Activated naive CD4-positive, alpha-beta T cell treated with anti-CD3 and anti-CD28 coated beads, Interleukin-2, amount 50 U/mL, for 72 hours (primary cell): Measurements from ENCODE around the gene STOM. TPM values are rescaled to one million over a fixed set of nuclear protein-coding genes. Genes with fewer than 3 reads are reported as not detected.

Source experiments
- ATAC-seq, 2 donors: fragments of 150-1000 bp; cut with Tn5 transposase; 2 replicates each; pipeline ENCODE4 v1.10.0; 2021; ENCODE audit warnings: mild to moderate bottlenecking in 2 of 2, moderate library complexity in 2 of 2
- DNase-seq, 2 donors: peaks; one replicate each; pipeline ENCODE4 v3.0.0; 2021 to 2022; ENCODE audit warnings: low spot score in 2 of 2
- H3K27ac Mint-ChIP-seq, 2 donors: one replicate each; pipeline ENCODE4 v1.8.0; 2022; ENCODE audit warnings: mild to moderate bottlenecking in 2 of 2, mixed read lengths in 2 of 2
- H3K36me3 Mint-ChIP-seq, 2 donors: one replicate each; pipeline ENCODE4 v1.8.0; 2022; ENCODE audit warnings: mixed read lengths in 2 of 2
- H3K9me3 Mint-ChIP-seq, 2 donors: one replicate each; pipeline ENCODE4 v1.8.0; 2022; ENCODE audit warnings: mixed read lengths in 2 of 2
- total RNA-seq, 2 donors: library from RNA; stranded (reverse); gene quantifications; one replicate each; pipeline ENCODE4 v1.2.3, GENCODE V29; 2022

Gene STOM
- total RNA-seq, 2 donors from 2014 or later = 19.9 to 53.5 TPM

DNA sequence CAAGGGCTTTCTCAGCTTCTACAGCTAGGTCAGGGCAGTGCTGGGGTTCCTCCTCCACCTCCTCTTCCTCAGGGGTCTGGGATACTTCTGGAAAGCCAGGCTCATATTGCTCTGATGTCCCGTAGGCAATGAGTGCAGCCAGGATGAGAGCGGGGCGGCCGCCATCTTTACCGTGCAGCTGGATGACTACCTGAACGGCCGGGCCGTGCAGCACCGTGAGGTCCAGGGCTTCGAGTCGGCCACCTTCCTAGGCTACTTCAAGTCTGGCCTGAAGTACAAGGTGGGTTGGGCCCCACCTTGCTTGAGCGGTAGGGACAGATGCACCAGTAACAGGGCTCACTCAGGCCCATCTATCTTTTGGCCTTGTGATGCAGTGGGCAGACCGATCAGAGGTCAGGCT is 67.3 kb downstream of the STOM start:
- DNase-seq (no peak), ATAC-seq (no peak)
- no peaks in the 10 kb centered on the region for H3K9me3 Mint-ChIP-seq
- H3K36me3 Mint-ChIP-seq = no peaks in the 10 kb centered on the region
- H3K27ac Mint-ChIP-seq = no peak overlapping the region

DNA sequence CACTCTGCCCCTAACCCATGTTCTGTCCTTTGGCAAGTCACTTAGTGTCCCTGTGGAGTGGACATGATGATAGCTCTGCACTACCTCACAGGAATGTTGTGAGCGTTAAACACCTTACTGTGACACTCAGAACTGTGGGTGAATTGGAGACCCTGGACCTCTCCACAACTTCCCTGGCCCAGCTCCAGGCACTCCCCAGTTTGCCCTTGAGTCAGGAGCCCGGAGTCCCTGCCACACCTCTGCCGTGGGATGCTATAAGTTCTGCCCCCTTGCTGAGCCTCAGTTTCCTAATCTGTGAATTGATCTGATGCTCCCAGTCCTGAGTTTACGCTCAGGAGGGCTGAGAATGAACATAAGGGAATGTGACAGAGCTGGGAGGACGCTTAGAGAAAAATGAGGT is 67.7 kb downstream of the STOM start:
- Mint-ChIP-seq H3K36me3 (no peaks in the 10 kb centered on the region), H3K9me3 (no peaks in the 10 kb centered on the region), H3K27ac (no peak overlapping the region)
- no peak for ATAC-seq
- DNase-seq = no peak

DNA sequence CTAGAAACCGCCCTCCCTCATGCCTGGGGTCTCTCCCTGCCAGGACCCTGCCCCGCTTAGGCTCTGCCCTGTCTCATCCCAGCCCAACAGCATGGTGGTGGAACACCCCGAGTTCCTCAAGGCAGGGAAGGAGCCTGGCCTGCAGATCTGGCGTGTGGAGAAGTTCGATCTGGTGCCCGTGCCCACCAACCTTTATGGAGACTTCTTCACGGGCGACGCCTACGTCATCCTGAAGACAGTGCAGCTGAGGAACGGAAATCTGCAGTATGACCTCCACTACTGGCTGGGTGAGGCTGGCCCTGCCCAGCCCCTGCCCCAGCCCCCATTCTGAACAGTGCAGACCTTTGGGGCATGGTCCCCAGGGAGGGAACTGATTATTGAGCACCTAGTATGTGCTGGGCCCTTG is 68.2 kb downstream of the STOM start:
- ATAC-seq = no peak

DNA sequence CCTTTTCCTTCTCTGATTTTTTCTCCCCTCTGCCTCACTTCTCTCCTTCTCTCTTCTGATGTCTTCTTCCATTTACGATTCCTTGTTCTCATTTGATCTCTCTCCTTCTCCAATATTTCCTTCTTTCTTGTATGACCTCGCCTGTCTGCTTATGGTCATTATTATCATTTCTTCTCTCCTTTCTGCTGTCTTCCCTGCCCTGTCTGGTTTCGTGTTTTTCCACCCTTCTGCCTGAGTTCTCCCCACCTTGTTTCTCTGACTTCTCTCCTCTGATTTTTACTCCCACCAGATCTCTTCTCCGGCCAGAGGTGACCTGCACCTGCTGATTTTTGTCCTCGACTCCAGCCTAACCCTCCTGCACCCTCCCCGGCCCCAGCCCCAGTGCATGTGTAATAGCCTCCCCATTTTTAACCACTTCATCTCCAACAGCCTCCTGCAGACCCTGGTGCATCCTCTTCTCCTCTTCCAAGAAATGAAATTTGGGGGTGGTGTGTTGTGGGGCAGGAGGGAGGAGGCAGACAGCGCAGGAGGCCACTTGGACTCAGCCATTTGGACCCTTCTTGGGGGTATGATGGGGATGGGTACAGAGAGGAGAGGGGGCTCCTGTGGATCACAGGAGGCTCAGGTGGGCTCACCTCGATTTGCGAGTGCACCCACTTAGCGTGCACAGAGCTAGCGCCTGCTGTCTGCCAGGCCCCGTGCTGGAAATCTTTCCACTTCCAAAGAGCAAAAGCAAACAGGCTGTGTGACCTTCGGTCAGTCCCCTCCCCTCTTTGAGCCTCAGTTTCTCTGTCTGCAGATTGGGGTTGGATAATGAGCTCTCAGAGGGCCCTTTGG is 69.5 kb downstream of the STOM start:
- DNase-seq = no peak
- H3K27ac Mint-ChIP-seq = no peak overlapping the region
- no peak for ATAC-seq
- H3K9me3 Mint-ChIP-seq = no peaks in the 10 kb centered on the region
- H3K36me3 Mint-ChIP-seq = no peaks in the 10 kb centered on the region

More for the DNA sequence above, 68.2 kb downstream of the STOM start:
- Mint-ChIP-seq H3K36me3 (no peaks in the 10 kb centered on the region), H3K27ac (no peak overlapping the region), H3K9me3 (no peaks in the 10 kb centered on the region)
- no peak for DNase-seq

DNA sequence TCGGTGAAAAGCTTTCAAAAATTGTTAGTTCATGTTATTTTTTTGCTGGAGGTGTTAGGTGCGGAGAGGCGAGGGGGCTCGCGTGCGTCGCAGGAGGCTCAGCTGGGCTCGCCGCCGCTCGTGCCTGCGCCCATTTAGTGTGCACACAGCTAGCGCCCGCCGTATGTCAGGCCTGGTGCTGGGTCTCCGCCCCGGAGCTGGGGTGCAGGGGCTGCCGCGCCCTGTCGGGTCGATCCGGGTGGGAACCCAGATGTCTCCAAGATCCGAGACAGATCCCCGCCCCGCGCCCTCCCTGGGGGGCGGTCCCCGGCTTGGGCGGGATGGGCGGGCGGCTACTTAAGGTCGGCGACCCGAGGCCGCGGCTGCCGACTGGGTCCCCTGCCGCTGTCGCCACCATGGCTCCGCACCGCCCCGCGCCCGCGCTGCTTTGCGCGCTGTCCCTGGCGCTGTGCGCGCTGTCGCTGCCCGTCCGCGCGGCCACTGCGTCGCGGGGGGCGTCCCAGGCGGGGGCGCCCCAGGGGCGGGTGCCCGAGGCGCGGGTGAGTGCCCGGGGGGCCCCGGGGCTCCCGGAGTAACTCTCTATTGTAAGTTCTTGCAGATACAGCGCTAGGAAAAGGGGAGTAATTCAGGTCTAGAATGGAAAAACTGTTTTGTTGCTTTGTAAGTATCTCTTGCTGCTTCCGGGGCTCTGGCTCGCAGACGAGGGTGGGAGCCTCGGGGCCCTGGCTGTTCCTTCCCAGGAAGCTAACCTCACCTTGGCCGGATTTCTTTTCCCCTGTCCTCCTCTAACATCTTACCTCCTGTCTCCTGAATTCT is 70.4 kb downstream of the STOM start:
- ATAC-seq (peak; percentile 53 to 80), DNase-seq (peak in 1 of 2 donors; percentile 35)
- no peaks in the 10 kb centered on the region for H3K9me3 Mint-ChIP-seq
- no peaks in the 10 kb centered on the region for H3K36me3 Mint-ChIP-seq
- no peak overlapping the region for H3K27ac Mint-ChIP-seq

DNA sequence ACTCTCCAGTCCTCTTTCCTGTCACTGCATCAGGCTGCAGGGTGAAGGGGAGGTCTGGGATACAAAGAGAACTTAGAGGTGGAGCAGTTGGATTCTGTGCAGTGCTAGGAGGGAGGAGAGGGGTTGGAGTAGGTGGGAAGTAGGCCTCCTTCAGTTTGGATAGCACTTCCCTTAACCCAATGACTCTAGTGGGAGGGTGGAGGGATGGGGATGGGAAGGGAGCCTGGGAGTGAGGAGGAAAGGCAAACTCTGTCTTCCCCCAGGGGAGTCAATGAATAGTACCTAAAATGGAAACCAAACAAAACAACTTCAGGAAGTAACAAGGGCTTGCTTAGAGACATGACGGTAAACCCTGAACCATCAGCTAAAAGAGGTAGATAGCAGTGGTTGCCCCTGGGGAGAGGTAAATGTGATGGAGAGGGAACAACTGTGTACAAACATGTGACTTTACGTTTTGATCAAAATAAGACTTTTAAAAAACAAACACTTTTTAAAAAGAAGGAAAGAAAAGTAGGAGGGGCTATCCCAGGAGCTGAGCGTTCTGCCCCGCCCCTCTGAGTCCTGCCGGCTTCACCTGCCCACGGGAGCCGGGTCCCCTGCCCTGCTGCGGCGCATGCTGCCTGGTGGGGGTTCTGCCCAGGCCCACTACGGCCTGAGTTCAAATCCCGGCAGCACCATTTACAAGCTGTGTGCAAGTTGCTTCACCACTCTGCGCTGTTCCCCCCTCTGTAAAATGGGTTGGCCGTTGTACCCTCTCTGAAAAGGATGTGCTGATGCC is 71.2 kb downstream of the STOM start:
- ATAC-seq = peak; percentile 16 to 21
- DNase-seq = no peak
- H3K9me3 Mint-ChIP-seq = no peaks in the 10 kb centered on the region
- no peak overlapping the region for H3K27ac Mint-ChIP-seq
- H3K36me3 Mint-ChIP-seq = no peaks in the 10 kb centered on the region

DNA sequence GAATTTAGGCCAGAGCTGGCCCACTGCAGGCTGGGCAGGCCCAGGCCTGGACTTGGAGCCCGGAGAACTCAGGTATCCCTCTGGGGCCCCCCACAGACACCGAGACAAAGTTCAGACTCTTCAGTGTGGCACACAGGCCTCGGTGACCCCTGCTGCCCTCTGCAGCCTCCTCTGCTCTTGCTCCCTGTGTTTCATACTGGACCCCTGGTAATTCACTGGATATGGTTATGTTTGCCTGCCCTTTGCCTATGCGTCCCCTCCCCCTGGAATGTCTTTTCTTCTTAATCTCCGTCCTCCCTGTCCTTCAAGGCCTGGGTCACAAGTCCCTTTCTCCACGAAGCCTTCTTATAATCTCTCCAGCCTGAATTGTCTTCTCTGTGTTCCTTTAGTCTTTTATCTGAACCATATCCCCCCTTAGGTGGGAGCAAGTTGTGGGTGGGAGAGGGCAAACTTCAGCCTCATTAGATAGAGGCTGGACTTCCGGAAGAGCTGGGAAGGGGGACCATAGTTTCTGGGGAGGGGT is 72.0 kb downstream of the STOM start:
- Mint-ChIP-seq H3K27ac (no peak overlapping the region), H3K9me3 (no peaks in the 10 kb centered on the region), H3K36me3 (no peaks in the 10 kb centered on the region)
- no peak for DNase-seq
- no peak for ATAC-seq

DNA sequence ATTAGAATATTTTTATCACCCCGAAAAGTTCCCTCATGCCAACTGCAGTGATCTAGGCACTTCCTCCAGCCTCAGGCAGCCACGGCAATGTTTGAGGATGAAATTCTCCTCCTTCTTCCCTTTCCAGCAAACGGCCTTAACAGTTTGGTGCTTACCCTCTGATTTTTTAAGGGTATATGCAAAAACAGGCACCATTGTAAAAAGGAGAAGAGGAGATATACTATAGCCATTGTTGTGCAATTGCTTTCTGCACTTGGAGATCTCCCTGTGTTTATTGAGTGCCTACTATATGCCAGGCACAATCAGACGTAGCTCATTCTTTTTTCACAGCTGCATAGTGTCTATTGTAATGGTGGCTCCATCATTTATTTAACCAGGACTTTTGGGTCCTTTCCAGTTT is 72.7 kb downstream of the STOM start:
- ATAC-seq (no peak), DNase-seq (no peak)
- no peaks in the 10 kb centered on the region for H3K36me3 Mint-ChIP-seq
- H3K9me3 Mint-ChIP-seq = no peaks in the 10 kb centered on the region
- no peak overlapping the region for H3K27ac Mint-ChIP-seq

DNA sequence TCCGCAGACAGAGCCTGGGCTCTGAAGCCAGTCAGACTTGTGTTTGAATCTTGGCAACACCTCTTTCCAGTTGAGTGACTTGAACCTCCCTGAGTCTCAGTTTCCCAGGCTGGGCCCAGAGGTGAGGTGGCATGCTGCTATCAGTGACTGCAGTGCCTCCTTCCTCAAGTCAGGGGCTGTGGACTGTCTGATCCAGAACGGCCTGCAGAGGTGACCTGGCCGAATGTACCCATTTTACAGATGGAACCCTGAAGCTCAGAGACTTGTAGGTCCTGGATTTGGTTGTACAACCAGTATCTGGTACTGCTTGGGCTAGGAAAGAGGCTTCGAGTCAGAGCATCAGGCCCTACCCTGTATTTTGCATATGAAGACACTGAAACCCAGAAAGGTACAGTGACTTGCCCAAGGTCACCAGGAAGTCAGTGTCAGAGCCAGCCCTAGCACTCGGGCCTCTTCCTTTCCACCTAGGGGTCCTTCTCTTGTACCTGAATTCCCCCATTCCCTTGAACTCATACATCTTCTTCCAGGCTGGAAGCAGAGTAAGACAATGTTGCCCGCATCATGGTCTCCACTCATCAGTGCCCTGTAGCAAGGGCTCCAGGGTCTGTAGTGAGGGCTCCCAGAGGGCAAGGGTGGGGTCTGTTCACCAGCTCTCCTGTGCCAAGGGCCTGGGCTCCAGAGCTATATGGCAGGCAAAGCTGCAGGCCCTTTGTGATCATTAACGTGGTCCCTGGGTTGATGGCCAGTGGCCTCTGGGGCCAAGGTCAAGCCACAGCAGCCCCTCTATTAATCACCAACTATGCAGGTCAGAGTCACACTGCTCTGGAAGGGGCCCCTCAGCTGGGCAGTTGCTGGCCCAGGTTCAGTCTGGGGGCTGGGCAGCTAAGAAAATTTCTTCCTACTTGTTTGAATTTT is 73.6 kb downstream of the STOM start:
- no peaks in the 10 kb centered on the region for H3K36me3 Mint-ChIP-seq
- no peak overlapping the region for H3K27ac Mint-ChIP-seq
- H3K9me3 Mint-ChIP-seq = no peaks in the 10 kb centered on the region

DNA sequence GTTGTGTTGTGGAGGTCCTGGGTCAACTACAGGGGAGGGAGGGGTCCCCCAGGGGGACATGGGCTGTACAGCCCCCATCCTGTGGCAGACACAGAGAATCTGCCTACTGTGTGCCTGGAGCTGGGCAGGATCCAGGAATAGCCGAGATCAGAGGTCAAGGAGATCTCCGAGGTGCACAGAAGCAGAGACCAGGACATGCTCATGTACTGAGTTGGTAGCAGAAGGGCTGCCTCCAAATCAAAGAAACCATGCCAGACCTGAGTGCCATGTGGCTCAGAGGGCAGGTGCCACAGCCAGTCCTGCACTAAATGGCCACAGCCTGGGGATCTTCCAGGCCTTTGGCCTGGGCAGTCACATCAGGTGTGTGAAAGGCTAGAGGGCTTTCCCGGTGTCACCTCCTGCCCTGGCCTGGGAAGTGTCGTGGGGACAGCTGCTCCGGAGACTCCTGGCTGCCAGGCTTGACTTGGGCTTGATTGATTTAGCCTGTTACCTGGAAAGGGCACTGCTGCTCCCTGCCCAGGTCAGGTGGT is 74.3 kb downstream of the STOM start:
- H3K9me3 Mint-ChIP-seq = no peaks in the 10 kb centered on the region
- H3K27ac Mint-ChIP-seq = peak overlapping the region in 1 of 2 donors; percentile 5
- no peaks in the 10 kb centered on the region for H3K36me3 Mint-ChIP-seq
- DNase-seq (no peak), ATAC-seq (no peak)

More for the DNA sequence above, 73.6 kb downstream of the STOM start:
- ATAC-seq (no peak), DNase-seq (peak in 1 of 2 donors; percentile 26)

DNA sequence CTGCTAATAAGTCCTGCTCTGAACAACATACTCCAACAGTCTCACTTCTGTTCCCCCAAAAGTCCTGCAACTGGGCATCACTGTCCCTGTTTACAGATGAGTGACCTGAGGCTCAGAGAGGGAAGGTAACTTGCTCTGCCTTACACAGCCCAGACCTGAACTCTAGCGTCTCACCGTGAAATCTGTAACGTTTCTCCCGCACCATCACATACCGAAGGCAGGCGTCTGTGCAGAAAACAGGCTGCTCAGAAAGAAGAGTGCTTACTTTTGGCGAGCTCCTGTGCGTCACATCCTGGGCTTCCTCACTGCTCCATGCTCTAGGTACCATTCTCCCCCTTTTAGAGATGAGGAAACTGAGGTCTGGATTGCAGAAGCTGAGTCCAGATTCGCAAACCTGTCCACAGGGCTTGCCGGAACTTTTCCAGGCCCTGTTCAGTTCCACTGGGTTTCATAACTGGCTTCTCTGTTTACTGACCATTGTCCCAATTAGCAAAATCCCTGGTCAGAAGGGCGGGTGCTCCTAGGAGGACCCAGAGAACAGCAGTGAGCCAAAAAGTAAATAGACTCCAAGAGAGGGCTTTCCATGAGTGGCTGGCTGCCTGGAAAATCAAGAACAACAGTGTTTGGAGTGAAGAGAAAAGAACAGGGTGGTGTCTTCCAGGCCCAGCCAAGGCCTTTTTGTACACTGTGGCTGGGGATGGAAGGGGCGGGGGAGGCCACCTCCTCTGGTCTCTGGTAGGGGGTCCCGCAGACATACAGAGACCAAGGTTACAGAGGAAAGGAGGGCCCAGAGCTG is 75.0 kb downstream of the STOM start:
- peak overlapping the region in 1 of 2 donors; percentile 5 for H3K27ac Mint-ChIP-seq
- H3K36me3 Mint-ChIP-seq = no peaks in the 10 kb centered on the region
- DNase-seq (no peak), ATAC-seq (no peak)
- H3K9me3 Mint-ChIP-seq = no peaks in the 10 kb centered on the region

DNA sequence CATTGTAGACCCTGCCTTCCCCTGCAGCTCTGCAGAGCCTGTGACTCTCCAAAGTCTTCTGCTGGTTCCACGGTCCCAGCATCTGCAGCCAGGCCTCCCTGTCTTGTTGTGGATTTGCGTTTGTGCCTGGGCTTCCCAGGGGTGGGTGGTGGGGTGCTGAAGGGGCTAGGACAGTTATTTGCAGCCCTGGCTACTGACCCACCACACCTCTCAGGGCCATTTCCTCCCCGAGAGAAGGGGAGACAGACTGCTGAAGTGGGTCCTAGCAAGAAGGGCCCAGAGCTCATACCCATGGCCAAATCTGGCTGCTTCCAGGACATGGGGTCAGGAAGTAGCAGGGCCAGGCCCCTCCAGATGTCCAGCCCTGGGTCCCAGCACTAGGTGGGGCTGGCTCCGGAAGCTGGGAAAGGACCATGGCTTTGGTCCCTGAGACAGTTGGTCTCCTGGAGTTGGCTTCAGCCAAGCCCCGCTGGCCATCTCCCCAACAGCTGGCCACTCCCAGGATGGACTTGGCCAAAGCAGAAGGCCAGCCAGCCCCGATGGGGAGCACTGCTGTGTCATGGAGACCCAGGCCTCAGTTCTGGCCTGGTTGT is 75.8 kb downstream of the STOM start:
- DNase-seq = no peak
- Mint-ChIP-seq H3K9me3 (no peaks in the 10 kb centered on the region), H3K27ac (no peak overlapping the region), H3K36me3 (no peaks in the 10 kb centered on the region)
- ATAC-seq = no peak

DNA sequence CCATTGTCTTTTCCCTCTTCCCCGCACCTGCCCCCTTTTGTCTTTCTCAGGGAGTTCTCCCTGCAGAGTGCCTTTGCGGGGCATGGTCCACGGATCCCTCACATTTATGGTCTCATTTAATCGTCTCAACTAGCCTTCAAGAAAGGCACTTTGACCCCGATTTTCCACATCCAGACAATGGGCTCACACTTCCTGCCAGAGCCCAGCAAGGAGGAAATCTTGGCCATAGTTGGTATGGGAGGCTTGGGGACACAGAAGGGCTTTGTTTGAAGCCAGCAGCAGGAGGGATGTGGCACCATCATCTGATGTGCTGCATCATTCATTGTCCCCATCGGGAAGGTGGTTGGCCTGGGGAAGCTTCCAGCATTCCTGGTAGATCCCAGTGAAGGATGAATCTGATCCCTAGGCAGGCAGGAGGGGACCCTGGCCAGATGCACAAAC is 77.2 kb downstream of the STOM start:
- Mint-ChIP-seq H3K27ac (no peak overlapping the region), H3K36me3 (no peaks in the 10 kb centered on the region)
- no peak for ATAC-seq

DNA sequence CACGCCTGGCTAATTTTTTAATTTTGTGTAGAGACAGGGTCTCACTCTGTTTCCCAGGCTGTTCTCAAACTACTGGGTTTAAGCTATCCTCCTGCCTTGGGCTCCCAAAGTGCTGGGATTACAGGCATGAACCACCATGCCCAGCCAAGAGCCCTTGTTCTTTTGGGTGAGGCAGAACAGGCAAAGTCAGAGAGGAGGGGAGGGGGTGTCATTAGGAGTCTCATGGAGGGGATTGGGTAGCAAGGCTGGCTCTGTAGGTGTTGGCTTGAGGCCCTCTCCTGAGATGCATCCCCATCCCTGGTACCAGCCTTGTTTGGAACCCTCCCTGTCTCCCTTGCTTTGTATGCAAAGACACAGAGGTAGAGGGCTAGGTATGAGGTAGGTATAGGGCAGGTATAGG is 78.0 kb downstream of the STOM start:
- ATAC-seq = no peak
- Mint-ChIP-seq H3K36me3 (no peaks in the 10 kb centered on the region), H3K27ac (peak overlapping the region in 1 of 2 donors; percentile 22), H3K9me3 (no peaks in the 10 kb centered on the region)
- no peak for DNase-seq

More for the DNA sequence above, 77.2 kb downstream of the STOM start:
- no peak for DNase-seq
- no peaks in the 10 kb centered on the region for H3K9me3 Mint-ChIP-seq
